ENCODE results near the gene CTF1. TPM values are rescaled to one million over a fixed set of nuclear protein-coding genes. Genes with fewer than 3 reads are reported as not detected.
"Not testable (repeated sequence)": the region's sequence is repeated elsewhere in the genome, so short reads cannot be mapped to it uniquely, and the experiment has no call there.

Gene CTF1, protein sequence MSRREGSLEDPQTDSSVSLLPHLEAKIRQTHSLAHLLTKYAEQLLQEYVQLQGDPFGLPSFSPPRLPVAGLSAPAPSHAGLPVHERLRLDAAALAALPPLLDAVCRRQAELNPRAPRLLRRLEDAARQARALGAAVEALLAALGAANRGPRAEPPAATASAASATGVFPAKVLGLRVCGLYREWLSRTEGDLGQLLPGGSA
- not detected in 2 replicates for total RNA-seq (2014; rRNA removed; shearing (Covaris generic))

GRCh38 chr16:30896261-30896888, at the start of gene CTF1:
TSS of gene CTF1 (plus strand) at chr16:30896614. CDS start at chr16:30896644, 30 bp downstream.
- no peak for DNase-seq (ENCODE audit: low spot score)

GRCh38 chr16:30846649-30847402, 49.6 kb upstream of the CTF1 start:
- DNase-seq (ENCODE audit: low spot score), result no peak

DNA sequence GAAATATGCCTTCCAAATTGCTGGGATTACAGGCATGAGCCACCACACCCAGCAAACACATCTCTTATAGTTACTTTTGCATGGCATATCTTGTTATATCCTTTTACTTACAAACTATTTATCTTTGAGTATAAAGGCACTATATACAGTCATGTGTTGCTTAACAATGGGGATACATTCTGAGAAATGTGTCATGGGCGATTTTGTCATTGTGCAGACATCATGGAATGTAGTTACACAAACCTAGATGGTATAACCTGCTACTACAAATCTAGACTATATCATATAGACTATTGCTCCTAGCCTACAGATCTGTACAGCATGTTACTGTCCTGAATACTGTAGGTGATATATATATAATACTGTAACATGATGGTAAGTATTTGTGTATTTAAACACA, 46.2 kb upstream of the CTF1 start:
- no peak for DNase-seq (ENCODE audit: low spot score)

- no peak for DNase-seq (ENCODE audit: low spot score)
Measured at GRCh38 chr16:30853758-30854157, 42.7 kb upstream of the CTF1 start.

DNA sequence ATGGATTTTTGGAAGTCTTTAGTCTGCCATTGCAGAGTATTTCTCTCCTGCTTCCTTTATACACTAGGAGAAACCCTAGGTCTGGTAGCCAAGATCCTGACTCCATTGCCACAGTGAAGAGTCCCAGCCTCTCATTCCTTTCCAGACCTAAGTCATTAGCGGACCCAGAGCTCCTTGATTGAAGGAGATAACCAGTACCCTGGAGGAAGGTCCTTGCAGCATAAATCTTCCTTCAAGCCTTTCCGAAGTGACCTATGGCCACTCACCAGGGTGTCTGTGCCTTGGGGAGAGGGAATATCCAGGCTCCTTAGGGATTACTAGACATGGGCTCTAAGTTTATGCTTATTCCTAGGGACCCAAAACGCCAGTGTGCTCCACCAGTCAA, 38.3 kb upstream of the CTF1 start:
- no peak for DNase-seq (ENCODE audit: low spot score)

DNA sequence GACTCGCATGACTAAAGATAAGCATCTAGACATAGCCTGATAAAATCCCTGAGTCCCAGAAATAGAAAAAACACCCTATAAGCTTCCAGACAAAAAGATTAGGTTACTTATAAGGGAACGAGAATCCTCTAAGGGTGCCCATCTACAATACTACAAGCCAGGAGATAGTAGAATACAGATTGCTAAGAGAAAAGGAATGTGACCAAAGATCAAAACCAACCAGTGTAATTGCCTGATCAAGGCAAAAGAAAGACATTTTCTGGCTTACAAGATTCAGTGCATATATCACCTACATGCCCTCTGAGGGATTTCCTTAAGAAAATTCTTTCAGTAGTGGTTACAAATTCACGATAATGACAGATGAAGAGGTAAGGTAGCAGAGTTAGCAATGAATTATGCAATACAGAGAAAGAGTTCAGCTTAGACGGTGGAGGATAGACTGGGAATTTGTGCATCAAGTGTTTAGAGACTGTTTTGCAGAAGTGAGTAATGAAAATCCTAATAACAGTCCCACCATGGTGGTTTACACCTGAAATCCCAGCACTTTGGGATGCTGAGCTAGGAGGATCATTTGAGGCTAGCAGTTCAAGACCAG, 37.5 kb upstream of the CTF1 start:
- no peak for DNase-seq (ENCODE audit: low spot score)

- DNase-seq (ENCODE audit: low spot score), result not testable (repeated sequence)
Measured at GRCh38 chr16:30860729-30861128, 35.7 kb upstream of the CTF1 start.

GRCh38 chr16:30863178-30863577, 33.2 kb upstream of the CTF1 start:
- DNase-seq (ENCODE audit: low spot score), result not testable (repeated sequence)

DNA sequence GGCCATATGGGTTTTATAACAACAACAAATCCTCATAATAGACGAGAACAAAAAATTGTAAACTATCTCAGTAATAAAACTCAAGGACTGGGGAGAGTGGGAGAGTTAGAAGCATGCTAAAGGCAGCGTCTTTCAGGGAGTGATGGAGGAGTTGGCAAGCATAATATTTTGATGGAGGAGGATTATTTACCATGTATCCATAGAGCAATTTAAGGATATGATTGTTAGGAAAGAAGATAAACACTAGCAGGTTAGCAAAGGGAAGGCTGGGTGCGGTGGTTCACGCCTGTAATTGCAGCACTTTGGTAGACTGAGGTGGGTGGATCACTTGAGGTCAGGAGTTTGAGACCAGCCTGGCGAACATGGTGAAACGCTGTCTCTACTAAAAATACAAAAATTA, 30.4 kb upstream of the CTF1 start:
- DNase-seq (ENCODE audit: low spot score), result no peak

- no peak for DNase-seq (ENCODE audit: low spot score)
Measured at GRCh38 chr16:30867747-30868146, 28.7 kb upstream of the CTF1 start.

DNA sequence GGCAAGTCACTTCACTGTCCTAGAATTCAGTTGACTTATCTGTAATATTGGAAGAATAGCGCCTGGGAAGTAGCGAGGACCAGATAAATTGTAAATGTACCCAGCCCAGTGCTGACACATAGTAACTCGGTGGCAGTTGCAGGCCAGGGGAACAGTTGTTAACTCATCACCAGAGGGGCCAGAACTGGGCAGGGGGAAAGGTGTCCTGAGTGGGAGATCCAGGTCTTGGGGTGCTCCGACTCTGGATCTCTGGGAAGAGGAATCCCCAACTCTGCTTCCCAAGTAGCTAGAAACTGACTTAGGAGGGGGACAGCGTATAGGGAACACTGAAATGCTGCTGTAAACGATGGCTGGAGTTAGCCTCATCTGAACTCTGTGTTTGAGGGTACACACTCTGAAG, 25.5 kb upstream of the CTF1 start:
- no peak for DNase-seq (ENCODE audit: low spot score)

DNA sequence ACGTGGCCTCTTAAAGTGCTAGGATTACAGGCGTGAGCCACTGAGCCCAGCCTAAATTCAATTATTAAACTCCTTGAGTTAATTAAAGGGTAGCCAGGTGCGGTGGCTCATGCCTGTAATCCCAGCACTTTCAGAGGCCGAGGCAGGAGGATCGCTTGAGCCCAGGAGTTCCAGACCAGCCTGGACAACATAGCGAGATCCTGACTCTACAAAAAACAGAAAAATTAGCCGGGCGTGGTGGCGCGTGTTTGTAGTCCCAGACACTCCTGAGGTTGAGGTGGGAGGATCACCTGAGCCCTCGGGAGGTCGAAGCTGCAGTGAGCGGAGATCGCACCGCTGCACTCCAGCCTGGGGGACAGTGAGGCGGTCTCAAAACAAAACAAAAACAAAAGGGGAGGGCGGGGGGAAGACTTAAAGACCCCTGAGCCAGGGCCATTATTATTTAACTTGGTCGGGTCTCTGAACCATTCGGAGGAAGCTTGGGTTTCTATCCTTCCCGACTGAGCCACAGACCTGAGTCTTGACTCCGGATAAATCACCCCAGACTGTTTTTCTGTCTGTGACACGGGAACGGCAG, 22.1 kb upstream of the CTF1 start:
- DNase-seq (ENCODE audit: low spot score), result no peak

GRCh38 chr16:30874821-30875717, 21.3 kb upstream of the CTF1 start:
- DNase-seq (ENCODE audit: low spot score), result peak; percentile 80

- DNase-seq (ENCODE audit: low spot score), result no peak
Measured at GRCh38 chr16:30875871-30876801, 20.3 kb upstream of the CTF1 start.

DNA sequence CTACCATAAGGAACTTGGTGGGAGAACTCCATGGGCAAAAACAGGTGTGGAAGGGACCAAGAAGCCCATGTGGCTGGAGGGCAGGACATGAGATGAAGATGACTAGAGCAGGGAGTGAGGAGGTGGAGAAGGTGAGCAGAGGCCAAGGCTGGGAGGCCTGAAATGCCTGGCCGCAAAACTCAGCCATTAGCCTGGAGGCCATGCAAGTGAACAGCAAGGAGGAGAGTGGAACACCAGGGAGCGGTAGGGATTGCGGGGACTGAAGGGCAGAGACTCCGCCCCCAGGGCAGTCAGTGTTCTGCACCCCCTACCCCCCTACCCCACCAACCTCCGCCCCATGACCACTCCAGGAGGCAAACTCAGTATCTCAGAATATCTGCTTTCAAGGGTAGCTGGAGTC, 19.5 kb upstream of the CTF1 start:
- no peak for DNase-seq (ENCODE audit: low spot score)

DNA sequence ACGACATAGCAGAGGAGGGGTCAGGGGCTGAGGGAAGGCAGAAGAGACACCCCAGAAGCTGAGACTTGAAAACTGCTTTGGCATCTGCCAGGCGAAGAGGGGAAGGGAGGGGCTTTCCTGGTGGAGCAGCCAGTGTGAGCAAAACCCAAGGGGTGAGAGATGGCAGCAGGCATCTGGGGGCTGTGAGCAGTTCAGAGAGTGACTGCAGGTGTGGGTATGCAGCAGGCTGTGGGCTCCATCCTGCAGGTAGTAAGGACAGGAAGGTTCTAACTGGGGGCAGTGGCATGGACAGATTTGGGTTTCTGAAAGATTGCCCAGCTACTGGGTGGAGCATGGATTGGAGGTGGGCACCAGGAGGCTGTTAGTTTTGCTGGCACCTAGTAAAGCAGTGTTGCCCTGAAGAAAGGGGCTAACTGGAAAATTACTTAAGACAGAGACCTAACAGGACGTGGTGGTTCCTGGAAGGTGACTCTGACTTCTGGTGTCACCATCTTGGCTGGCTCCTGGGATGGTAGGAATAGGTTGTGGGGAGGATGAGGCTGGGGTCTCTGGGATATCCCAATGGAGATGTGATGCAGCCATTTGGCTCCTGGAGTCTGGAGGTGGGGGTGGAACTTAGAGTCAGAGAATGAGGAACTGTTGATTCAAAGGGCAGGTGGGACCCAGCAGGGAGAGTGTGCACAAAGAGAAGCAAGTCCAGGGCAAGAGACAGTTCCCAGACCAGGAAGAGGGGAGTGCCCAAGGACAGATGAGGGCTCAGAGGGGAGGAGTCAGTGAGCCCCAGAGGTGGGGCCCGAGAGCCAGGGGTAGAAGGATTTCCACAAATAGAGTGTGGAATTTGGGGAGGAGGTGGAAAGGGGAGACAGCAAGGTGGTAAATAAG, 13.7 kb upstream of the CTF1 start:
- DNase-seq (ENCODE audit: low spot score), result no peak

DNA sequence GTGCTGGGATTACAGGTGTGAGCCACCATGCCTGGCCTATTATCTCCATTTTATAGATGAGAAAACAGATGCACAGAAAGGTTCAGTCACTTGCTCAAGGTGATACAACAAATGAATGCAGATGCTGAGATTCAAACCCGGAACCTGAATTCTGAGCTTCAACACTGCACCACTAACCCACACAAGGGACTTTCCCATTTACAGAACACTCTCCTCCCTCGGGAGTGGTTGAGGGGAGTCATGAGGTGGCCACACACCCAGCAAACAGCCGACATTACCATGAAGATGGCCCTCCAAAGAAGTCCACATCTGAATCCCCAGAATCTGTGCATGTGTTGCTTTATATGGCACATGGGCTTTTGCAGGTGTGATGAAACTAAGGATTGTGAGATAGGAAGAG, 11.7 kb upstream of the CTF1 start:
- DNase-seq (ENCODE audit: low spot score), result no peak

GRCh38 chr16:30885196-30885595, 11.2 kb upstream of the CTF1 start:
- no peak for DNase-seq (ENCODE audit: low spot score)

DNA sequence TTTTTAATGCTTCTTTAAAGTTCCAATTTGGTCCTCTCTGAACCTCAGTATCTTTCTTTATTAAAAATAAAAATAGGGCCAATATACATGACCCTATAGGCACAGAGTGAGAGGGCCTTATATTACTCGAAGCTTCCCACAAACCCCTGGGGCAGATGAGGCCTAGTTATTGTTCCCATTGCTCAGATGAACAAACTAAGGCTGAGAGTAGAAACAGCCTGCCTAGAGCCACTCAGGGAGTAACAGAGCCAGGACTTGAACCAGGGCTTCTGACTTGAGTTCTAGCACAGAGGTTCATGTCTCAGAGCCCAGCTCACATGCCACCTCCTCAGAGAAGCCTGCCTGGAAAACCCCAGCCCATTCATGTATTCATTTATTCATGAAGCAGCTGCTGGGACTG, 10.3 kb upstream of the CTF1 start:
- DNase-seq (ENCODE audit: low spot score), result no peak
